ENCODE data around the gene RHOJ.
A peak's percentile ranks its signal among the peaks of the same experiment; 100 is the strongest.
"Not testable (repeated sequence)": the region's sequence is repeated elsewhere in the genome, so short reads cannot be mapped to it uniquely, and the experiment has no call there.

The RHOJ gene

DNA sequence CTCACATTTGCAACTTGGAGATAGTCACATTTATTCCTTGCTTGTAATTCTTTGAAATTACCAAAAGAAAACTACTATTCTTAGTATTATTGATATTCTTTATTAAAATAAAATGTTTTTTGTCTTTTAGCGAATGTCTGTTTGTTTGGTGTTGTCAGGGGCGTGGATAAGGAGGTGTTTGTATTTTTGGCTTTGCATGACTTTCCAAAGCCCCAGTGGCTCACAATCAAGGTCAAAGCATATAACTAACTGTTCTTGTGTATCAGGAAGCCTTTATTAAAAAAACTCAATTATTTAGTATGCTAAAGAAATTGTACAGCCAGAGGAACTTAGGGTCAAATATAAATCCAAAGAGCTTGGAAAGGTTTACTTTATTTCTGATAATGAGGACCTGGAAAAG, 96.6 kb downstream of the RHOJ start:
- DNase-seq (ENCODE audit: low read depth): no peak
- no peak overlapping the region for H3K4me3 ChIP-seq (ENCODE audit: low read depth, low read length)
- TF ChIP-seq, protein P1, sequence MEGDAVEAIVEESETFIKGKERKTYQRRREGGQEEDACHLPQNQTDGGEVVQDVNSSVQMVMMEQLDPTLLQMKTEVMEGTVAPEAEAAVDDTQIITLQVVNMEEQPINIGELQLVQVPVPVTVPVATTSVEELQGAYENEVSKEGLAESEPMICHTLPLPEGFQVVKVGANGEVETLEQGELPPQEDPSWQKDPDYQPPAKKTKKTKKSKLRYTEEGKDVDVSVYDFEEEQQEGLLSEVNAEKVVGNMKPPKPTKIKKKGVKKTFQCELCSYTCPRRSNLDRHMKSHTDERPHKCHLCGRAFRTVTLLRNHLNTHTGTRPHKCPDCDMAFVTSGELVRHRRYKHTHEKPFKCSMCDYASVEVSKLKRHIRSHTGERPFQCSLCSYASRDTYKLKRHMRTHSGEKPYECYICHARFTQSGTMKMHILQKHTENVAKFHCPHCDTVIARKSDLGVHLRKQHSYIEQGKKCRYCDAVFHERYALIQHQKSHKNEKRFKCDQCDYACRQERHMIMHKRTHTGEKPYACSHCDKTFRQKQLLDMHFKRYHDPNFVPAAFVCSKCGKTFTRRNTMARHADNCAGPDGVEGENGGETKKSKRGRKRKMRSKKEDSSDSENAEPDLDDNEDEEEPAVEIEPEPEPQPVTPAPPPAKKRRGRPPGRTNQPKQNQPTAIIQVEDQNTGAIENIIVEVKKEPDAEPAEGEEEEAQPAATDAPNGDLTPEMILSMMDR (IDR thresholded peaks at IDR 0.05; ENCODE audit: insufficient read depth, low read depth, low read length, missing control alignments): no peak

DNA sequence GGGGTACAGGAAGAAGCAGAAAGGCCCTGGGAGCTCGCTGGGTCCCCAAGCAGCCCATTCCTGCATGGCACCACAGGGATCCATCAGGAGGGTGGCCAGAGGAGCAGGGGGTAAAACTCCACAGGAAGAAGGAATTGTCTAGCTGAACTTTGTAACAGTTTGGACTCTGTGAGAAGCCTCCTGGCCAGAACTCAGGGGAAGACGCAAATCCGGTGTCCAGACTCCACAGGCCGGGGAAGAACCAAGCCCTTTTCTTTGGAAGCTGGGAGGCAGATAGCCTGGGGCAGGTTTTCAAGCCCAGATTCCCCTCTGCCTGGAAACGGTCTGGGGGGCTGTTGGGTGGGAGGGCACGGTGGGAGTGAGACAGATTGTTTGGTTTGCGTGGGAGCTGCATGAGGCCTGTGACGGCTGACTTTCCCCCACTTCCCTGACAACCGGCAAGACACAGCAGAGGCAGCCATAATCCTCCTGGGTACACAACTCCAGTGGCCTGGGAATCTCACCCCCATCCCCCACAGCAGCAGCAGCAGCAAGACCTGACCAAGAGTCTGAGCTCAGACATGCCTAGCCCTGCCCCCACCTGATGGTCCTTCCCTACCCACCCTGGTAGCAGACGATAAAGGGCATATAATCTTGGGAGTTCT, 97.8 kb downstream of the RHOJ start:
- H3K4me3 ChIP-seq (ENCODE audit: low read depth, low read length): no peak overlapping the region
- DNase-seq (ENCODE audit: low read depth): no peak
- TF ChIP-seq, protein P1 (IDR thresholded peaks at IDR 0.05; ENCODE audit: insufficient read depth, low read depth, low read length, missing control alignments): no peak

DNA sequence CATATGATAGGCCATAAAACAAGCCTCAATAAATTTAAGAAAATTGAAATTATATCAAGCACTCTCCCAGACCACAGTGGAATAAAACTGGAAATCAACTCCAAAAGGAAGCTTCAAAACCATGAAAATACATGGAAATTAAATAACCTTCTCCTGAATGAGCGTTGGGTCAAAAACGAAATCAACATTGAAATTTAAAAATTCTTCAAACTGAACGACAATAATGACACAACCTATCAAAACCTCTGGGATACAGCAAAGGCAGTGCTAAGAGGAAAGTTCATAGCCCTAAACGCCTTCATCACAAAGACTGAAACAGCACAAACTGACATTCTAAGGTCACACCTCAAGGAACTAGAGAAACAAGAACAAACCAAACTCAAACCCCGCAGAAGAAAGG, 100.2 kb downstream of the RHOJ start:
- DNase-seq (ENCODE audit: low read depth); H3K4me3 ChIP-seq (ENCODE audit: low read depth, low read length): not testable (repeated sequence)

DNA sequence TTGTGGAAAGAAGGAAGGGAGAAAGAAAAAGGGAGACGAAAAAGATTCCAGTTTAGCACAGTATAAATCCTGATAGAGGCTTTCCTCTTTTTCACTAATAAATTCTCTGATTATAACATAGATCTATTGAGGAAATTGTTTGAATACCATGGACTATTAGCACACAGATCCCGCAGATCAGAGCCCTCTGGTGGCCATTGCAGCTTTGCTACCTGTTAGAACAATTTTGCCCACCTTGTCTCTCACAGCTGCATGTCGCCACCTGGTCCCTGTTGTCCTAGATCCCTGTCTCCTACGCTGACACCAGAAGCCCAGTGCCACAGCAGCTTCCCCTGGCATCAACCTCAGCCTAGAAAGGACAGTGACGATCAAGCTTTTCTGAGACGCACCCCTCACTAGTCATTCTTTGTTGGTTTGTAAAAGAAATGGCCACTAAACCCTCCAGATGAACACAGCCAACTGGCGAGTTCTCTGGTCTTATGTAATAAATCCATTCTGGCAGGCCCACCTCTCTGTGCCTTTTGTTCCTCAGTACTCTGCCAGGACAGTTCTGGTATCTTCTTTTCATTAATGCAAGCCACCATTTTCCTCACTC, 104.6 kb downstream of the RHOJ start:
- peak; percentile 55 for DNase-seq (ENCODE audit: low read depth)

DNA sequence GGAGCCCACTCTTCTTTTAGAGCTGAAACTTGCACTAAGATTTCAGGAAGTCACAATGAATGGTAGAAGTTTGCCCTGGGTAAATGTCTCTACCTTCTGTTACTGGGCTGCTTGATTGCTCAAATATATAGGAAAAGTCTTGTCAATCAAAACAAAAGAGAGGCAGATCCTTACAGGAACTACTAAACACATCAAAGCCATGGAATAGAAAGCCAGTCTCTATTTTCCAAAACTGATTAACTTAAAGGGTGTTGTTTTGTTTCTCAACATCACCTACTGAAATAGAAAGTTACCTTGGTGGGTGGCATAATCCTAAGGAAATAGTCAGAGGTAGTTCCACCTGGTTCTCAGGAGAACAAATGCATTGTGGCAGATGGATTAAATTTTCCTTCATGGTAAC, 114.6 kb downstream of the RHOJ start, which contains the start of gene GPHB5:
Gene GPHB5 (minus strand): TSS at position 101 of the 400 bp plus-strand sequence. CDS start 1,086 bp downstream, outside the sequence.
- TF ChIP-seq, protein P1 (IDR thresholded peaks at IDR 0.05; ENCODE audit: insufficient read depth, low read depth, low read length, missing control alignments): no peak
- no peak within 1 kb of the TSS for H3K4me3 ChIP-seq (ENCODE audit: low read depth, low read length)
- DNase-seq (ENCODE audit: low read depth): no peak

More for the DNA sequence above, 104.6 kb downstream of the RHOJ start:
- TF ChIP-seq, protein P1 (IDR thresholded peaks at IDR 0.05; ENCODE audit: insufficient read depth, low read depth, low read length, missing control alignments): peak; percentile 58
- no peak overlapping the region for H3K4me3 ChIP-seq (ENCODE audit: low read depth, low read length)

DNA sequence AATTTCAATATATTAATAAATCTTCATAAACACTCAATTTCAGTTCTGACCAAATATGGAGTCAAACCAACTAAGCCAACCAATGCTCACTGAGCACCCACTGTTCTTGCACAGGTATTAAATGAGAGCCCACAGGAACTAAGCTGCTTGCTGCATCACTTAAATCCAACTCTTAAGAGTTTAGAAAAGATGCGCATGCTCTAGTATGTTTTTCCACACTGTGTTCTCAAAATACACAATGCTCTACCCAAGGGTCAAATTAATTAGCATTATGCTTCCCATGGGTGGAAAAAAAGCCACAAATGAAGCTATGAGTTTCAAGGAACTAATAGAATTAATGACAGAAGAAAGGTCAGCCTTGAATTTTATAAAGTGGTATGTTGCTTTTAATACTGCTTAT, 118.2 kb downstream of the RHOJ start:
- TF ChIP-seq, protein P1 (IDR thresholded peaks at IDR 0.05; ENCODE audit: insufficient read depth, low read depth, low read length, missing control alignments): no peak
- H3K4me3 ChIP-seq (ENCODE audit: low read depth, low read length): no peak overlapping the region
- no peak for DNase-seq (ENCODE audit: low read depth)

DNA sequence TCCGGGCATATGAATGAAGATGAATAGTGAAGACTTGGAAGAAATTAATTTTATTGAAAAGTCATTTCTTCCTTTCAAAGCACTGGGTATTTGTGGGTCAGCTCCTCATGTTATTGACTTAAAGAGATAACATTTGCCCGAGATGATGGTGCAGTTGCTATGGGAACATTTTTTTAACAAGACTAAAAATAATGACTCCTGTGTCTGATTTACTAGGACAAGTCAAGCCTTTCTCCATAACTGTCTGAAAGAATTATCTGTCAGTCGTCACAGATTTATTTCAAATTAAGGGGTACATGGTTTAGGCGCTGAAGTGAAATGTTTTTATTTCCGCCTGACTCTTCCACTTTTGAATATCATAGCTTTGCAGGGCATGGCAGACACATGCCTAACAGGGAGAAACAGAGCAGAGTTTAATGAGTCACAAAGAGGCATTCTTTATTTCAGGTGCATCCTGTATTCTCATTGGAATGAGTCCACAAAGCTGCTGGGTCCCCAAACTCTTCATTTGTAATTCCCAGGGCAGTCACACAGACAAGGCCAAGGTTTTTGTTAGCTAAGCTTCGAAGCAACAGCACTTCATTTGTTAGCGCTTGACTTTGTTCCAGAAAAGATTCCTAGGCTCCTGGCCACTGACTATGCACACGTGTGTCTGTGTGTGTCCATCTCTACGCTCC, 118.8 kb downstream of the RHOJ start:
- DNase-seq (ENCODE audit: low read depth): no peak
- no peak overlapping the region for H3K4me3 ChIP-seq (ENCODE audit: low read depth, low read length)
- TF ChIP-seq, protein P1 (IDR thresholded peaks at IDR 0.05; ENCODE audit: insufficient read depth, low read depth, low read length, missing control alignments): no peak

Data from GM12865 (cell line).